ENCODE results near the gene AMACR.
"Not testable (repeated sequence)": the region's sequence is repeated elsewhere in the genome, so short reads cannot be mapped to it uniquely, and the experiment has no call there.

Gene AMACR

DNA sequence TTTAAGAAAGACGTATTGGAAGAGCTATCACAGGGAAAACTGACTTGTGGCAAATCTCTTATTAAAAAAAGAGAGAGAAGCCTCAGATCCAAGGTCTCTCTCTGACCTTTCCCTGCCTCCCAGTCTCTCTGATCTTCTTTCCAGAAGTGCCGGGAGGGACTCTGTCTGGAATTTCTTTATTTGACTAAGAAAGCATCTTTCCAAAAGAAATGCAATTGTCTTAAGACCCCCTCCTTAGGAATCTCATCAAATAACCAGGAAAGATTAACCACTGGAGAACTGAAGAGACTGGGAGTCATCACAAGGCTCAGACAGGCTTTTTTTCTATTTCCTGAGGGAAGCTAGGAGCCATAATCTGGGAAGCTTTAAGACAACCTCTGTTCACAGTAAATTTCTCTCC lies 30.5 kb upstream of the AMACR start:
- TF ChIP-seq, protein P1, sequence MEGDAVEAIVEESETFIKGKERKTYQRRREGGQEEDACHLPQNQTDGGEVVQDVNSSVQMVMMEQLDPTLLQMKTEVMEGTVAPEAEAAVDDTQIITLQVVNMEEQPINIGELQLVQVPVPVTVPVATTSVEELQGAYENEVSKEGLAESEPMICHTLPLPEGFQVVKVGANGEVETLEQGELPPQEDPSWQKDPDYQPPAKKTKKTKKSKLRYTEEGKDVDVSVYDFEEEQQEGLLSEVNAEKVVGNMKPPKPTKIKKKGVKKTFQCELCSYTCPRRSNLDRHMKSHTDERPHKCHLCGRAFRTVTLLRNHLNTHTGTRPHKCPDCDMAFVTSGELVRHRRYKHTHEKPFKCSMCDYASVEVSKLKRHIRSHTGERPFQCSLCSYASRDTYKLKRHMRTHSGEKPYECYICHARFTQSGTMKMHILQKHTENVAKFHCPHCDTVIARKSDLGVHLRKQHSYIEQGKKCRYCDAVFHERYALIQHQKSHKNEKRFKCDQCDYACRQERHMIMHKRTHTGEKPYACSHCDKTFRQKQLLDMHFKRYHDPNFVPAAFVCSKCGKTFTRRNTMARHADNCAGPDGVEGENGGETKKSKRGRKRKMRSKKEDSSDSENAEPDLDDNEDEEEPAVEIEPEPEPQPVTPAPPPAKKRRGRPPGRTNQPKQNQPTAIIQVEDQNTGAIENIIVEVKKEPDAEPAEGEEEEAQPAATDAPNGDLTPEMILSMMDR (IDR thresholded peaks at IDR 0.05; ENCODE audit: low read length, missing control alignments) = no peak
- H3K4me3 ChIP-seq (replicated peaks; ENCODE audit: low read depth, low read length) = no peak overlapping the region

DNA sequence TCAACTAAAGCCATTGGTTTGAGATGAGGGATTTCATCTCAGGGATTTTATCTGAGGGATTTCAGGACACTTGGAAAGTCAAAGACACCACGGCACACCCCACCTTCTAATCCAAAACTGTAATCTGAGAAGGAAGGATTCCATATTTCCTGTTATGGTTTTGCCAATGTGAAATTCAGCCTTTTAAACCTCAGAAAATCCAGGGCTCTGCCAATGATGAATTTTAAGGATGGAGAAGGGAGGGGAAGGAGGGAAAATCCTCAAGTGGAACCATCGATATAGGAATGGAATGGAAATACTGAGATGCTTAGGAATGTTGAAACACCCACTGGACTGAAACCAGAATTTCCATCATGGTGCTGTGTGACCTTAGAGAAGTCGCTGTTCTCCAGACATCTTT lies 29.9 kb upstream of the AMACR start:
- no peak for DNase-seq (ENCODE audit: low read depth)
- TF ChIP-seq, protein P1 (IDR thresholded peaks at IDR 0.05; ENCODE audit: low read length, missing control alignments) = no peak
- no peak overlapping the region for H3K4me3 ChIP-seq (replicated peaks; ENCODE audit: low read depth, low read length)

More for the DNA sequence above, 30.5 kb upstream of the AMACR start:
- DNase-seq (ENCODE audit: low read depth) = no peak

DNA sequence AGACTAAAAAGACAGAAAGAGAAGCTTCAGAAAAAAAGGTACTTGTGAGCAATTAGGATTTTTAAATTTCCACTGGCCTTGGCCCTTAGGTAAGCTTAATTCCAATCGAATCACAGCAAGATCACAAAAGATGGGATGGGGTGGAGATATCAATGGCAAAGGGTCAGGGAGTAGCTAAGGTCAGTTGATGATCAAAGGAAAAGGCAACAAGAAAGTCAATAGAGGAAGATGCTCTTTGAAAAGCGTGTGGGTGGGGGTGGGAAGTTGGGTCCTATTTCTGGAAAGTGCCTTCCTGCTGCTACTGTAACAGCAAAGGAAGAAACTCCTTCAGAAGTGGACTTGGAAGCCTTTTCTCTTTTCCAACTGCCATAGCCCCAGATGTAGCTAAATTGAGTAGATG lies 27.9 kb upstream of the AMACR start:
- TF ChIP-seq, protein P1 (IDR thresholded peaks at IDR 0.05; ENCODE audit: low read length, missing control alignments) = no peak
- DNase-seq (ENCODE audit: low read depth) = no peak

DNA sequence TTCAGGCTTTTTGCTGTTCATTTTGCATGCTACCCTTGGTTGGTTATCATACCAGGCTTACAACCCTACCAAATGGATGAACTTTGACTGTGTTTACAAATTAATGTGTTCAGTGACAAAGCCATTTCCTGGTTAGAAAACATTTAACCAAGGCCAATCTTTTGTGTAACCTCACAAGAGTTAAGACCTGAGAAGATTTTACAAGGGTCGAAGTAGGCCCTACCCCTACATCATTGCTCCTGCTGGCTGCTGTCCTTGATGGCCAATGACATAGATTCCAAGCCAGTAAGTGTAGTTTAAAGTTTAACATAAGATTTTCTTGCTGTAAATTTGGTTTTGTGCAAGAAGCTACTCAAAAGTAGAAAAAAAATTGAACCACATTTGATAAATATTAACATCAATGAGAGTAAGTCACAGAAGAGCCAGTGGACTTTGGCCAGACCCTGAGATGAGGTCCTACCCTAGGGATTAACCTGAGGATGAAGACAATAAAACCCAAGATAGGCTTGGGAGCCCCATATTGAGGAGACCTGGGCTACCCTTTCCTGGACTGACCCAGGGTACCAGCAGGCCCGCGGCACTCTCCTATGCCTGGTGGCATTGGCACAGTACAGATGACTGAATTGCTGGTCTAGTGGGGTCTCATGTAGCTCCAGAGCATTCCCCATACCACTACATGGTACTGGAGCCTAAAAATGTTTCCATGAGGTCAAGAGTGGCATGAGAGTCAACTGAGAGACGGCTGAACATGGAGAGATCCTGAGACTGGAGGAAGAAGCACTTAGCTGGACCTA lies 26.9 kb upstream of the AMACR start:
- no peak for DNase-seq (ENCODE audit: low read depth)
- no peak overlapping the region for H3K4me3 ChIP-seq (replicated peaks; ENCODE audit: low read depth, low read length)
- TF ChIP-seq, protein P1 (IDR thresholded peaks at IDR 0.05; ENCODE audit: low read length, missing control alignments) = no peak

More for the DNA sequence above, 27.9 kb upstream of the AMACR start:
- no peak overlapping the region for H3K4me3 ChIP-seq (replicated peaks; ENCODE audit: low read depth, low read length)

DNA sequence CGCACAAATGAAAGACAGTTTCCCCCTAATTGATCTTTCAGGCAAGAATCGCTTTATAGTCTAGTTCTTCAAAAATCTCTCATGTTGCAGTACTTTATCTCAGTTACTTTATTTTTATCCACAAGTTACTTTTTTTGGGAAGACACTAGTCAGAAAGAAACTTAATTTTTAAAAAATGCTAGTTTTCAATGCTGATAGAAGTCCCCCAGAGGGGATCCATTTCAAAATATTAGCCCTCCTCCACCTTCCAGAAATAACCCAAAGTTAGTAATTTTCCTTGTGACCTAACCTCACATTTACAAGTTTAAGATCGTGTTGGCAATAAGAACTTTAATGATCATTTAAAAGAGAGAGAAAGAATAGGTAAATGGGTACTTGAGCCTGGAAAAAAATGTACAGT lies 24.1 kb upstream of the AMACR start:
- TF ChIP-seq, protein P1 (IDR thresholded peaks at IDR 0.05; ENCODE audit: low read length, missing control alignments) = no peak
- no peak overlapping the region for H3K4me3 ChIP-seq (replicated peaks; ENCODE audit: low read depth, low read length)
- no peak for DNase-seq (ENCODE audit: low read depth)

DNA sequence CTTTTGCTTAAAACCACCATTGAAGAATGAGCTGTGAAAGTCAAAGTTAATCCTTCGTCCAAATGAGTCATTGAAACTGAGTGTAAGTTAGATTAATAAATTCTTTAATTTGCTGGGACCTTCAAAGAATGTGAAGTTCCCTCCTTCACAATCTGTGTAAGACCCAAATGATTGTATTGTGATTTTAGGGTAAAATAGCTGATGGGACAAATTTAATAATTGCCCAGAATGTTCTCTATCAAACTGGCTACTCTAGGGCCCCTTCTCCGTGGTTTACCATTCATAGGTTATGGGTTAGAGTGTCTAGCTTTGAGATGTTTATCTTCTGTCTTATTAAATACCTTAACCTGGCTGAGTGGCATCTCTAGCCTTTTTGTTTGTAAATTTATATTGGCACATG lies 23.3 kb upstream of the AMACR start:
- TF ChIP-seq, protein P1 (IDR thresholded peaks at IDR 0.05; ENCODE audit: low read length, missing control alignments) = no peak
- no peak for DNase-seq (ENCODE audit: low read depth)
- no peak overlapping the region for H3K4me3 ChIP-seq (replicated peaks; ENCODE audit: low read depth, low read length)

DNA sequence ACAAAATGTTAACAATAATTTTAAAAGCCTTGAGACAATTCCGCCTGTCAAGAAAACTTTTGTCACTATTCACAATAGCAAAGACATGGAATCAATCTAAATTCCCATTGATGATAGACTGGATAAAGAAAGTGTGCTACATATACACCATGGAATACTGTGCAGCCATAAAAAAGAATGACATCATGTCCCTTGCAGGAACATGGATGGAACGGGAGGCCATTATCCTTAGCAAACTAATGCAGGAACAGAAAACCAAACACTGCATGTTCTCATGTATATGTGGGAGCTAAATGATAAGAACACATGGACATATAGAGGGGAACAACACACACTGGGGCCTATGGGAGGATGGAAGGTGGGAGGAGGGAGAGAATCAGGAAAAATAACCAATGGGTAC lies 22.7 kb upstream of the AMACR start:
- DNase-seq (ENCODE audit: low read depth); H3K4me3 ChIP-seq (replicated peaks; ENCODE audit: low read depth, low read length): not testable (repeated sequence)

Measured in fibroblast of pulmonary artery (primary cell).